Measurements from ENCODE around the gene IFNA5. TPM values are rescaled to one million over a fixed set of nuclear protein-coding genes. Genes with fewer than 3 reads are reported as not detected.

IFNA5 gene
- total and polyA plus RNA-seq, 5 donors: not detected

GRCh38 chr9:21289848-21290247, 15.3 kb downstream of the IFNA5 start:
- H3K27ac ChIP-seq (ENCODE audit: low read length): no peak overlapping the region
- H3K9me3 ChIP-seq (ENCODE audit: control insufficient read depth, low read length): no peaks in the 10 kb centered on the region
- 31% methylated on average over 2 of the region's 2 CpGs for WGBS
- H3K4me1 ChIP-seq (ENCODE audit: control insufficient read depth, insufficient read depth, low read length): no peaks in the 10 kb centered on the region
- H3K27me3 ChIP-seq (ENCODE audit: control insufficient read depth, insufficient read depth): no peaks in the 10 kb centered on the region
- no peak overlapping the region for H3K4me3 ChIP-seq (ENCODE audit: low read length)
- no peak for DNase-seq
- intact Hi-C loops (cut with DNase I): no loop called here
- ATAC-seq: no peak

DNA sequence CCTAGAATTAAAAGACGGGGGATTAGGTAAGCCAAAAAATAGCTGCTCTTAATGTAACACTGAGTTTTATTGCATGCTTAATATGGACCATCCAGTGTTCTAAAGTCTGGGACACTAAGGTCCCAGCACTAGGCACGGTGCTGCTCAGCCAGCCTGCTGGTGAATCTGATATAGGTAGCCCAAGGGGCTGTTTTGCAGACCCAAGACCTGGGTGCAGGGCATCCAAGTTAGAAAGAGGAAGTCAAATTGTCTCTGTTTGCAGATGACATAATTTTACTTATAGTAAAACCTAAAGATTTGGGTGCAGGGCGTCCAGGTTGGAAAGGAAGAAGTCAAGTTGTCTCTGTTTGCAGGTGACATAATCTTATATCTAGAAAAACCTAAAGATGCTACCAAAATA, 17.8 kb downstream of the IFNA5 start:
- WGBS: 68% methylated on average over 3 of the region's 3 CpGs
- ATAC-seq: no peak
- H3K27ac ChIP-seq (ENCODE audit: low read length): no peak overlapping the region
- no peak overlapping the region for H3K4me3 ChIP-seq (ENCODE audit: low read length)
- intact Hi-C loops (cut with DNase I): no loop called here
- H3K27me3 ChIP-seq (ENCODE audit: control insufficient read depth, insufficient read depth): no peaks in the 10 kb centered on the region
- peak in 1 of 3 donors; percentile 13 for DNase-seq
- no peaks in the 10 kb centered on the region for H3K9me3 ChIP-seq (ENCODE audit: control insufficient read depth, low read length)
- no peaks in the 10 kb centered on the region for H3K4me1 ChIP-seq (ENCODE audit: control insufficient read depth, insufficient read depth, low read length)

- Histone ChIP-seq H3K9me3 (ENCODE audit: control insufficient read depth, low read length) (no peaks in the 10 kb centered on the region), H3K4me1 (ENCODE audit: control insufficient read depth, insufficient read depth, low read length) (no peaks in the 10 kb centered on the region), H3K27me3 (ENCODE audit: control insufficient read depth, insufficient read depth) (no peaks in the 10 kb centered on the region), H3K27ac (ENCODE audit: low read length) (no peak overlapping the region), H3K4me3 (ENCODE audit: low read length) (no peak overlapping the region)
- DNase-seq (no peak), ATAC-seq (no peak)
- intact Hi-C loops (cut with DNase I): no loop called here
- WGBS: 80% methylated on average over 5 of the region's 5 CpGs
Measured at GRCh38 chr9:21286659-21287058, 18.5 kb downstream of the IFNA5 start.

DNA sequence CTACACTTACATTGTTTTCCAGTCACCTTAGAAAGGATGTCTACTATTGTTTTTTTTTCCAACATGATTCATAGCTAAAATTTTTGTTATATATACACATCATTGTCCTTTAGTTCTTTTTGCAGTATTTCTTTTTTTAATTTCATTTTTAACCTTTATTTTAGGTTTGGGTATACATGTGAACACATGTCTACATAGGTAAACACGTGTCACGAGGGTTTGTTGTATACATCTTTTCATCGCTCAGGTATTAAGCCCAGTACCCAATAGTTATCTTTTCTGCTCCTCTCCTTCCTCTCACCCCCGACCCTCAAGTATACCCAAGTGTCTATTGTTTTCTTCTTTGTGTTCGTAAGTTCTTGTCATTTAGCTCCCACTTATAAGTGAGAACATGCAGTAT, 19.0 kb downstream of the IFNA5 start:
- no peak for ATAC-seq
- no peak for DNase-seq
- no peaks in the 10 kb centered on the region for H3K27me3 ChIP-seq (ENCODE audit: control insufficient read depth, insufficient read depth)

GRCh38 chr9:21281275-21281674, 23.8 kb downstream of the IFNA5 start:
- no peak overlapping the region for H3K4me3 ChIP-seq (ENCODE audit: low read length)
- H3K27ac ChIP-seq (ENCODE audit: low read length): no peak overlapping the region
- no peak for ATAC-seq
- intact Hi-C loops (cut with DNase I): no loop called here
- H3K9me3 ChIP-seq (ENCODE audit: control insufficient read depth, low read length): no peaks in the 10 kb centered on the region
- no peaks in the 10 kb centered on the region for H3K4me1 ChIP-seq (ENCODE audit: control insufficient read depth, insufficient read depth, low read length)
- WGBS: 73% methylated on average over 2 of the region's 2 CpGs
- no peaks in the 10 kb centered on the region for H3K27me3 ChIP-seq (ENCODE audit: control insufficient read depth, insufficient read depth)
- no peak for DNase-seq

More for the DNA sequence above, 19.0 kb downstream of the IFNA5 start:
- intact Hi-C loops (cut with DNase I): no loop called here
- H3K4me3 ChIP-seq (ENCODE audit: low read length): no peak overlapping the region
- H3K27ac ChIP-seq (ENCODE audit: low read length): no peak overlapping the region
- WGBS: 88% methylated on average over 5 of the region's 5 CpGs
- H3K4me1 ChIP-seq (ENCODE audit: control insufficient read depth, insufficient read depth, low read length): no peaks in the 10 kb centered on the region
- no peaks in the 10 kb centered on the region for H3K9me3 ChIP-seq (ENCODE audit: control insufficient read depth, low read length)

GRCh38 chr9:21268347-21268657, 36.8 kb downstream of the IFNA5 start:
- no peak overlapping the region for H3K4me3 ChIP-seq (ENCODE audit: low read length)
- H3K27ac ChIP-seq (ENCODE audit: low read length): no peak overlapping the region
- no peaks in the 10 kb centered on the region for H3K4me1 ChIP-seq (ENCODE audit: control insufficient read depth, insufficient read depth, low read length)
- ATAC-seq (no peak), DNase-seq (no peak)
- no peaks in the 10 kb centered on the region for H3K9me3 ChIP-seq (ENCODE audit: control insufficient read depth, low read length)
- H3K27me3 ChIP-seq (ENCODE audit: control insufficient read depth, insufficient read depth): no peaks in the 10 kb centered on the region
- intact Hi-C loops (cut with DNase I): no loop called here
- 51% methylated on average over 2 of the region's 2 CpGs for WGBS

- Histone ChIP-seq H3K9me3 (ENCODE audit: control insufficient read depth, low read length) (no peaks in the 10 kb centered on the region), H3K4me1 (ENCODE audit: control insufficient read depth, insufficient read depth, low read length) (no peaks in the 10 kb centered on the region), H3K4me3 (ENCODE audit: low read length) (no peak overlapping the region), H3K27ac (ENCODE audit: low read length) (no peak overlapping the region), H3K27me3 (ENCODE audit: control insufficient read depth, insufficient read depth) (no peaks in the 10 kb centered on the region)
- intact Hi-C loops (cut with DNase I): no loop called here
- WGBS: 47% methylated on average over 4 of the region's 4 CpGs
- ATAC-seq (no peak), DNase-seq (no peak)
Measured at GRCh38 chr9:21267485-21268346, 37.4 kb downstream of the IFNA5 start.

DNA sequence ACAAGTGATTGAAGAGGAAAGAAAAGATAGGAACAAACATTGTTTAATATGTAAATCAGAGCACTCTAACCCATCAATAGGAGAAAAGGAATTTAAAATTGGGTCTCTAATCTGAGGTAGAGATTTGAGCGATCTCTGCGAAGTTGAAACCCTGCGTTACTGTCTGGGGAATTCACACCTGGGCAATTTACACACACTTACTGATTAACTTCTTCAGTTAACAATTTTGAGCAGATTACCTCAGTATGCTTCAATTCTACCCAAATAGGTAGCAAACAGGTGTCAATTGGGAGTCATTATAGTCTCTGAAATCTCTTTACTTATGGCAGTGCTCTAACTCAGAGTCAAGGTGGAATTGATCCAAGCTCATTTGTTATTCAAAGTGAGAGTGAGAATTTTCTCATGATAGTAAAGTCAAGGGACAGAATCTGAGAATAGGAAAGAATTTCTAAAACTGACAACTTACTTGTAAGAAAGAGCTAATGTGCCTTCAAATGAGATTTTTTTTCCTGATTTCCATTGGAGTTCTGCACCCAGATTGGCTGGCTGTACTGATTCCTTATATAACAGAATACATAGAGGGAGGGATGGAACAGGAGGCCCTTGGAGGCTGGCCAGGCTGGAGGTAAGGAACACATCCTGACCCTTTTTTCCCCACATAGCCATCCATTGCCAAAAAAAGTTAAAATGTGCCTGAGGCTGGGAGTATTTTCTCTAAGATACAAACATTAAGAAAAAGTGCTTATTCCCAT, 38.2 kb downstream of the IFNA5 start:
- Histone ChIP-seq H3K27me3 (ENCODE audit: control insufficient read depth, insufficient read depth) (no peaks in the 10 kb centered on the region), H3K27ac (ENCODE audit: low read length) (no peak overlapping the region), H3K4me1 (ENCODE audit: control insufficient read depth, insufficient read depth, low read length) (no peaks in the 10 kb centered on the region), H3K4me3 (ENCODE audit: low read length) (no peak overlapping the region), H3K9me3 (ENCODE audit: control insufficient read depth, low read length) (no peaks in the 10 kb centered on the region)
- intact Hi-C loops (cut with DNase I): no loop called here
- no peak for ATAC-seq
- peak in 2 of 3 donors; percentile 11 to 40 for DNase-seq
- 29% methylated on average over 3 of the region's 3 CpGs for WGBS

- no peaks in the 10 kb centered on the region for H3K9me3 ChIP-seq (ENCODE audit: control insufficient read depth, low read length)
- intact Hi-C loops (cut with DNase I): no loop called here
- no peak overlapping the region for H3K4me3 ChIP-seq (ENCODE audit: low read length)
- H3K27me3 ChIP-seq (ENCODE audit: control insufficient read depth, insufficient read depth): no peaks in the 10 kb centered on the region
- 33% methylated on average over 1 of the region's 1 CpG for WGBS
- ATAC-seq (no peak), DNase-seq (no peak)
- no peaks in the 10 kb centered on the region for H3K4me1 ChIP-seq (ENCODE audit: control insufficient read depth, insufficient read depth, low read length)
- no peak overlapping the region for H3K27ac ChIP-seq (ENCODE audit: low read length)
Measured at GRCh38 chr9:21265421-21266189, 39.5 kb downstream of the IFNA5 start.

- intact Hi-C loops (cut with DNase I): no loop called here
- no peaks in the 10 kb centered on the region for H3K4me1 ChIP-seq (ENCODE audit: control insufficient read depth, insufficient read depth, low read length)
- ATAC-seq (no peak), DNase-seq (no peak)
- H3K27ac ChIP-seq (ENCODE audit: low read length): no peak overlapping the region
- H3K9me3 ChIP-seq (ENCODE audit: control insufficient read depth, low read length): no peaks in the 10 kb centered on the region
- no peak overlapping the region for H3K4me3 ChIP-seq (ENCODE audit: low read length)
- 87% methylated on average over 5 of the region's 5 CpGs for WGBS
- no peaks in the 10 kb centered on the region for H3K27me3 ChIP-seq (ENCODE audit: control insufficient read depth, insufficient read depth)
Measured at GRCh38 chr9:21255538-21256212, 49.4 kb downstream of the IFNA5 start.

All from right cardiac atrium (tissue), 5 donors.